Measurements from ENCODE around the gene EGFL8.

The EGFL8 gene

DNA sequence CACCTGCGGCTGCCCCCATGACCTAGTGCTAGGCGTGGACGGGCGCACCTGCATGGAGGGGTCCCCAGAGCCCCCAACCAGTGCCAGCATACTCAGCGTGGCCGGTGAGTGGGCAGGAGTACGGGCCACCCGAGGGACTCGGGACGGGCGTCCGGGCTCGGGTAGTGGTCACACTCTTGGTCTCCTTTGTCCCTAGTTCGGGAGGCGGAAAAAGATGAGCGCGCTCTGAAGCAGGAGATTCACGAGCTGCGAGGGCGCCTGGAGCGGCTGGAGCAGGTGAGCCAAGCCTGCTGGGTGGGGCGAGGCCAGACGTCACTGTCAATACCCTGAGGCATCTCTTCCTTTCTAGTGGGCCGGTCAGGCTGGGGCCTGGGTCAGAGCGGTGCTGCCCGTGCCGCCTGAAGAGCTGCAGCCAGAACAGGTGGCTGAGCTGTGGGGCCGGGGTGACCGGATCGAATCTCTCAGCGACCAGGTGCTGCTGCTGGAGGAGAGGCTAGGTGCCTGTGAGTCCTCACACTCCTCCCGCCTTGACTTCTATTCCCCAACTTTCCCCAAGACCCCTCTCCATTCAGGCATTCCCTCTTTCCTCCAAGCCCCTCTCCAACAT, 2.9 kb downstream of the EGFL8 start:
- H3K36me3 ChIP-seq (replicated peaks) = peaks cover 43% of the 10 kb centered on the region
- no peak for DNase-seq
- H3K4me3 ChIP-seq (ENCODE audit: low read depth, low read length) = no peak overlapping the region
- no peaks in the 10 kb centered on the region for H3K27me3 ChIP-seq (replicated peaks)
- in situ Hi-C loops (cut with HindIII; ENCODE audit: low pct_ligation_motif_present, low sequenced_read_pairs) = no loop called here
- no peak overlapping the region for H3K27ac ChIP-seq
- no peak for TF ChIP-seq CTCF (IDR thresholded peaks at IDR 0.05; ENCODE audit: low read depth, low read length, missing control alignments)

DNA sequence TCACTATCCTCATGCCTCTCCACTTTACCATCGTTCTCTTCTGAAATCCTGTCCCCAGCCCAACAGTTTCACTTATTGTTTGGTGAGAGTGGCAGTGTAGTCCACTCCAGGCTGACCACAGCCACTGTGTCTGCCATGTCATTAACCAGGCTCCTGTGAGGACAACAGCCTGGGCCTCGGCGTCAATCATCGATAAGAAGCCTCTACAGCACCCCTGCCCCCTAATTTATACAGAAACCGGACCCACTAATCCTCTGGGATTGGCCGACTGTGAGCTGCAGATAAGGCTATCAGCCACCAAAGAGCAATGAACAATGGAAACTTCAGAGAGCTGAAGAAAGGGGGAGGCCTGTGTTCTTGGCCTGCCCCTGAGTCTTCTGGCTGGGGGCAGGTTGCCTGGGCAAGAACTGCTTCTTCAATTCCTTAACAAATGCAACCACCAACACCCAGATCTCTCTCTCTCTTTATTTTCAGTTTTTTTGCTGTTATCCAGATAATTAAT, 3.4 kb downstream of the EGFL8 start:
- TF ChIP-seq CTCF (IDR thresholded peaks at IDR 0.05; ENCODE audit: low read depth, low read length, missing control alignments) = no peak

DNA sequence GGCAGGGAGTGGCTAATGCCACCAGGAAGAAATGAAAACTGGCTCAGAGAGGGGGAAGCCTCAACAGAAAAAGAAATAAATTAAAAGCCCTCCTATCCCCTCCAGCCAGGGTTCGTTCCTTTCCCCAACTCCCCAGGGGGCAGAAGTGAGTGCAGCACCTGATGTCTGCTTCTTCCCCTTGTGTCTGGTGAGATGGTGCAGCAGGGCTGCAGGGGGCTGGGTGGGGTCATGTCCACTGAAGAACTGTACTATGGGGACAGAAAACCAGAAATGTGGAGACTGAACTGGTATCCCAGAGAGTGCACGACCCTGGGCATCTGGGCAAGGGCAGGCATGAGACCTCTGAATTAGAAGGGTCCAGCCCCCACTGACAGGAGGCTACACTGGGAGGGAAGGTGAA, 4.0 kb downstream of the EGFL8 start:
- no peak overlapping the region for H3K4me3 ChIP-seq (ENCODE audit: low read depth, low read length)
- H3K36me3 ChIP-seq (replicated peaks) = peaks cover 42% of the 10 kb centered on the region
- no peak for DNase-seq
- H3K27me3 ChIP-seq (replicated peaks) = no peaks in the 10 kb centered on the region
- no peak for TF ChIP-seq CTCF (IDR thresholded peaks at IDR 0.05; ENCODE audit: low read depth, low read length, missing control alignments)
- in situ Hi-C loops (cut with HindIII; ENCODE audit: low pct_ligation_motif_present, low sequenced_read_pairs) = no loop called here
- no peak overlapping the region for H3K27ac ChIP-seq

More for the DNA sequence above, 3.4 kb downstream of the EGFL8 start:
- no peaks in the 10 kb centered on the region for H3K27me3 ChIP-seq (replicated peaks)
- H3K36me3 ChIP-seq (replicated peaks) = peaks cover 42% of the 10 kb centered on the region
- no peak overlapping the region for H3K27ac ChIP-seq
- DNase-seq = no peak
- in situ Hi-C loops (cut with HindIII; ENCODE audit: low pct_ligation_motif_present, low sequenced_read_pairs) = no loop called here
- no peak overlapping the region for H3K4me3 ChIP-seq (ENCODE audit: low read depth, low read length)

- H3K27ac ChIP-seq = no peak overlapping the region
- H3K4me3 ChIP-seq (ENCODE audit: low read depth, low read length) = no peak overlapping the region
- DNase-seq = no peak
- in situ Hi-C loops (cut with HindIII; ENCODE audit: low pct_ligation_motif_present, low sequenced_read_pairs) = no loop called here
- no peaks in the 10 kb centered on the region for H3K27me3 ChIP-seq (replicated peaks)
- peak; percentile 4 for TF ChIP-seq CTCF (IDR thresholded peaks at IDR 0.05; ENCODE audit: low read depth, low read length, missing control alignments)
- peaks cover 42% of the 10 kb centered on the region for H3K36me3 ChIP-seq (replicated peaks)
Observed at GRCh38 chr6:32168807-32169591, 4.6 kb downstream of the EGFL8 start.

DNA sequence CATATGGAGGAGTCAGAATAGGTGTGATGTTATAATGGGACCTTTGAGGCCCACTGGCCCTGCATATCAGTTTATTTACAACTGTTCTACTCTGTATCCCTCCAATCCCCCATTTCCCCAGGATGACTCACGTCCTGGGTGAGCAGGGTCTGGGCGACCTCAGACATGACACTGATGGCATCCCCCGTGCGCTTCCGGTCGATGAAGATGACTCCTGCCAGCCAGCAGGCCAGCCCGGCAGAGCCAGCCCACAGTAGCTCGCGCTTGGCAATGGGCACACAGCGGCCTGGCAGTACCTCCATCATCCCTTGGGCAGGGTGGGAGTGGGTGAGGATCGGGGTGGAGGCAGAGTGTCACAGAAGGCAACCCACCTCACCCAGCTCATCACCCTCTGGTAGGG, 5.9 kb downstream of the EGFL8 start:
- peaks cover 42% of the 10 kb centered on the region for H3K36me3 ChIP-seq (replicated peaks)

More for the DNA sequence above, 5.9 kb downstream of the EGFL8 start:
- DNase-seq = no peak
- Histone ChIP-seq H3K4me3 (ENCODE audit: low read depth, low read length) (no peak overlapping the region), H3K27me3 (replicated peaks) (no peaks in the 10 kb centered on the region), H3K27ac (no peak overlapping the region)
- in situ Hi-C loops (cut with HindIII; ENCODE audit: low pct_ligation_motif_present, low sequenced_read_pairs) = no loop called here
- TF ChIP-seq CTCF (IDR thresholded peaks at IDR 0.05; ENCODE audit: low read depth, low read length, missing control alignments) = no peak
